Measurements from ENCODE around the gene MLLT1.

DNA sequence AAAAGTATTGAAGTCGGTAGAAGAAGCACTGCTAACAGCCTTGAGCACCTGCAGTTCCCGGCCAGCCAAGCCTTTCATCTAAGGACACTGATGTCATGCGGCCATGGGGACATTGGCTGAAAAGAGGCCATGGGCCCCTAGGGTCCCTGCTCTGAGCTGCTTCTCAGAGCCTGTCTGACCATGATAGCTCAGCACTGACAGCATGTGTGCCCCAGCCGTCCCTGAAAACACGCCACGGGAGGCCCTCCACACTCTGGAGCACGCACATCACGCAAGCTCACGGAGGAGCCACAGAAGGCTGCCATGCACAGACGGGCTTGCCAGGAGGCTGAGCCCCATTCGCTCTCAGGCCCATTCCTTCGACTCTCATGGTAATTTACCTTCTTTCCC lies 51.8 kb downstream of the MLLT1 start:
- TF ChIP-seq POLR2A (IDR thresholded peaks at IDR 0.05; ENCODE audit: low read depth, low read length) = no peak
- TF ChIP-seq POLR2AphosphoS5 (IDR thresholded peaks at IDR 0.05; ENCODE audit: low read depth, low read length) = no peak

Measured in GM12891 (cell line).